SK-N-SH treated with all-trans-retinoic acid at 6 μM for 48 hours (cell line): ENCODE results near the gene FNIP1.

Source experiments
- ARNTL ChIP-seq: fragments of 450-650 bp; formaldehyde crosslinking; IDR thresholded peaks from 2 replicates; pipeline ENCODE4 v1.5.0; 2020; ENCODE audit warnings: low read depth, mild to moderate bottlenecking, moderate library complexity, borderline replicate concordance
- CREB5 ChIP-seq: fragments of 250-450 bp; sonication (Bioruptor Pico); IDR thresholded peaks from 2 replicates; pipeline ENCODE4 v1.5.1; 2020; ENCODE audit warnings: low read depth, mild to moderate bottlenecking, moderate library complexity
- TF ChIP-seq, protein P1 (sequence below): fragments of 250-450 bp; sonication (Bioruptor Pico); IDR thresholded peaks from 2 replicates; pipeline ENCODE4 v1.8.0; 2020; ENCODE audit warnings: mild to moderate bottlenecking, moderate library complexity, borderline replicate concordance

DNA sequence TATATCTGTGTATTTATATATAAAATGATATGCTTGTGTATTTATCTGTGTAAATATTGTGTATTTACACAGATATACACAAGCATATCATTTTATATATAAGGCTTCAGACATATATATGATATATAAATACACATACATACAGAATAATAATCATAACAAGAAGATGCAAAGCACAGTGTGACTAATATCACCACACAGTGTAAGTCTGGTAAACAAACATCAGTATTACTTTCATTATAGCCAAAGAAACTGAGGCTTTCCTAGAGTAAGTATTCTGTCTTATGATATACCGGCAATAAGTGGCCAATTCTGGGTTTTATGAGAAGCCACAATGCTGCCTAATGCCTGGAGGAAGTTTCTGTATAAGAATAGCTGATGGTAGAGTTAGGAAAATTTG lies 131.9 kb downstream of the FNIP1 start:
- TF ChIP-seq CREB5 (no peak), ARNTL (CRISPR knock-in tag) (no peak)
- TF ChIP-seq, protein P1, sequence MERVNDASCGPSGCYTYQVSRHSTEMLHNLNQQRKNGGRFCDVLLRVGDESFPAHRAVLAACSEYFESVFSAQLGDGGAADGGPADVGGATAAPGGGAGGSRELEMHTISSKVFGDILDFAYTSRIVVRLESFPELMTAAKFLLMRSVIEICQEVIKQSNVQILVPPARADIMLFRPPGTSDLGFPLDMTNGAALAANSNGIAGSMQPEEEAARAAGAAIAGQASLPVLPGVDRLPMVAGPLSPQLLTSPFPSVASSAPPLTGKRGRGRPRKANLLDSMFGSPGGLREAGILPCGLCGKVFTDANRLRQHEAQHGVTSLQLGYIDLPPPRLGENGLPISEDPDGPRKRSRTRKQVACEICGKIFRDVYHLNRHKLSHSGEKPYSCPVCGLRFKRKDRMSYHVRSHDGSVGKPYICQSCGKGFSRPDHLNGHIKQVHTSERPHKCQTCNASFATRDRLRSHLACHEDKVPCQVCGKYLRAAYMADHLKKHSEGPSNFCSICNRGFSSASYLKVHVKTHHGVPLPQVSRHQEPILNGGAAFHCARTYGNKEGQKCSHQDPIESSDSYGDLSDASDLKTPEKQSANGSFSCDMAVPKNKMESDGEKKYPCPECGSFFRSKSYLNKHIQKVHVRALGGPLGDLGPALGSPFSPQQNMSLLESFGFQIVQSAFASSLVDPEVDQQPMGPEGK, result no peak
